IMR-90 (cell line): ENCODE results near the gene ST3GAL4. TPM values are rescaled to one million over a fixed set of nuclear protein-coding genes. Genes with fewer than 3 reads are reported as not detected.
"Not testable (repeated sequence)": the region's sequence is repeated elsewhere in the genome, so short reads cannot be mapped to it uniquely, and the experiment has no call there.

Experiments
- ATAC-seq: fragments of 200-7000 bp; cut with Tn5 transposase; 2 replicates; pipeline ENCODE4 v1.9.1; 2020; ENCODE audit warnings: low read depth, mild to moderate bottlenecking, moderate library complexity
- BruUV-seq: library from RNA; stranded (reverse); fragments of 400-500 nt; replicated peaks from 2 replicates; lab custom pipeline; 2021; lab: Mats Ljungman, UMichigan
- CTCF ChIA-PET: fragments of 300-600 bp; formaldehyde crosslinking; extraction: SDS; loops from one replicate; lab custom pipeline; 2021; ENCODE audit warnings: antibody characterized with exemption; lab: Yijun Ruan, JAX
- POLR2A ChIA-PET: fragments of 300-600 bp; sonication (Branson Sonifier 250); formaldehyde crosslinking; loops from one replicate; lab custom pipeline; 2022; ENCODE audit warnings: antibody characterized with exemption; ENCODE audit not compliant: unreplicated experiment; lab: Charles Lee
- DNase-seq: peaks from one replicate; pipeline ENCODE4 v3.0.0; 2013
- H2AFZ ChIP-seq: replicated peaks from 2 replicates; pipeline ENCODE3; 2013; ENCODE audit warnings: low read length, mild to moderate bottlenecking; ENCODE audit not compliant: poor library complexity
- H2AK5ac ChIP-seq: 2 replicates; pipeline ENCODE4 v1.6.1; 2013; ENCODE audit warnings: low read depth, low read length, inconsistent platforms
- H2AK9ac ChIP-seq: replicated peaks from 2 replicates; pipeline ENCODE3; 2013; ENCODE audit warnings: mild to moderate bottlenecking, low read depth, low read length, moderate library complexity; ENCODE audit not compliant: poor library complexity
- H2BK120ac ChIP-seq: 2 replicates; pipeline ENCODE4 v1.6.1; 2013; ENCODE audit warnings: low read depth, low read length, inconsistent platforms
- H2BK15ac ChIP-seq: 3 replicates; pipeline ENCODE4 v1.6.1; 2013; ENCODE audit warnings: low read depth, low read length, inconsistent platforms
- H2BK20ac ChIP-seq: 2 replicates; pipeline ENCODE4 v1.6.1; 2013; ENCODE audit warnings: low read depth, mild to moderate bottlenecking, inconsistent platforms, low read length, moderate library complexity
- H2BK5ac ChIP-seq: 2 replicates; pipeline ENCODE4 v1.6.1; 2013; ENCODE audit warnings: mild to moderate bottlenecking, low read depth, low read length, inconsistent platforms; ENCODE audit not compliant: poor library complexity, severe bottlenecking
- H3K14ac ChIP-seq: replicated peaks from 2 replicates; pipeline ENCODE4 v1.6.1; 2013; ENCODE audit warnings: low read depth, low read length, inconsistent platforms
- H3K18ac ChIP-seq: 2 replicates; pipeline ENCODE4 v1.6.1; 2013; ENCODE audit warnings: low read depth, low read length, control low read depth
- H3K23ac ChIP-seq: 2 replicates; pipeline ENCODE4 v1.6.1; 2013; ENCODE audit warnings: low read depth, low read length, inconsistent platforms
- H3K27ac ChIP-seq: 2 replicates; pipeline ENCODE4 v1.5.1; 2013; ENCODE audit warnings: mild to moderate bottlenecking, control low read depth, low read length; ENCODE audit not compliant: insufficient read depth
- H3K27me3 ChIP-seq: 2 replicates; pipeline ENCODE4 v1.6.1; 2013; ENCODE audit warnings: low read length; ENCODE audit not compliant: control insufficient read depth, insufficient read depth
- H3K36me3 ChIP-seq: 2 replicates; pipeline ENCODE4 v1.6.1; 2013; ENCODE audit warnings: low read length, mixed read lengths; ENCODE audit not compliant: control insufficient read depth, insufficient read depth
- H3K4ac ChIP-seq: 2 replicates; pipeline ENCODE4 v1.6.1; 2013; ENCODE audit warnings: low read depth, low read length, inconsistent platforms
- H3K4me1 ChIP-seq: 2 replicates; pipeline ENCODE4 v1.6.1; 2013; ENCODE audit warnings: low read length, mixed read lengths; ENCODE audit not compliant: control insufficient read depth, insufficient read depth
- H3K4me2 ChIP-seq: 2 replicates; pipeline ENCODE4 v1.6.1; 2013; ENCODE audit warnings: low read depth, mild to moderate bottlenecking, control low read depth, low read length, moderate library complexity
- H3K4me3 ChIP-seq: 2 replicates; pipeline ENCODE4 v1.5.1; 2013; ENCODE audit warnings: low read depth, mild to moderate bottlenecking, control low read depth, low read length, moderate library complexity; ENCODE audit not compliant: insufficient read depth
- H3K56ac ChIP-seq: 2 replicates; pipeline ENCODE4 v1.6.1; 2013; ENCODE audit warnings: low read length, inconsistent platforms; ENCODE audit not compliant: insufficient read depth; ENCODE audit errors: extremely low read depth
- H3K79me1 ChIP-seq, 2 experiments: 2 replicates each; pipeline ENCODE4 v1.6.1; 2013; ENCODE audit warnings: low read length in 2 of 2, inconsistent platforms in 1 of 2, low read depth in 1 of 2
- H3K9ac ChIP-seq: 2 replicates; pipeline ENCODE4 v1.6.1; 2013; ENCODE audit warnings: low read depth, low read length, control low read depth
- H3K9me1 ChIP-seq: 2 replicates; pipeline ENCODE4 v1.6.1; 2013; ENCODE audit warnings: low read length, inconsistent platforms; ENCODE audit not compliant: insufficient read depth
- H3K9me3 ChIP-seq: 2 replicates; pipeline ENCODE4 v1.6.1; 2013; ENCODE audit warnings: low read length; ENCODE audit not compliant: control insufficient read depth, insufficient read depth
- H4K20me1 ChIP-seq: 2 replicates; pipeline ENCODE4 v1.6.1; 2013; ENCODE audit warnings: low read length, inconsistent platforms; ENCODE audit not compliant: insufficient read depth
- H4K5ac ChIP-seq: 2 replicates; pipeline ENCODE4 v1.6.1; 2013; ENCODE audit warnings: mild to moderate bottlenecking, low read depth, low read length, control low read depth
- H4K8ac ChIP-seq, 2 experiments: 2 replicates each; pipeline ENCODE4 v1.6.1; 2013; ENCODE audit warnings: low read depth in 2 of 2, low read length in 2 of 2, control low read depth in 1 of 2, inconsistent platforms in 1 of 2
- H4K91ac ChIP-seq: 2 replicates; pipeline ENCODE4 v1.6.1; 2013; ENCODE audit warnings: low read depth, low read length, inconsistent platforms; ENCODE audit not compliant: insufficient read depth
- WGBS, 2 experiments: methylation state at CpG; one replicate each; pipeline versions ENCODE4 v1.1.5 to v1.1.7; 2013; ENCODE audit warnings: missing lambda C conversion rate in 2 of 2; ENCODE audit not compliant: insufficient read length in 1 of 2; ENCODE audit errors: extremely low coverage in 2 of 2; 5-methylcytosine and 5-hydroxymethylcytosine counted together
- dilution Hi-C: fragments of 300-500 bp; cut with HindIII; formaldehyde crosslinking; loops from one replicate; pipeline ENCODE4 v1.14.3; 2018; ENCODE audit warnings: low sequenced_read_pairs; ENCODE audit not compliant: unreplicated experiment
- in situ Hi-C: fragments of 300-500 bp; cut with MboI; formaldehyde crosslinking; loops from 3 replicates; pipeline ENCODE4 v1.14.3; 2019; ENCODE audit warnings: low sequenced_read_pairs, inconsistent platforms, mixed read lengths
- intact Hi-C: fragments of 100-400 bp; cut with micrococcal nuclease; formaldehyde crosslinking; loops from 2 replicates; pipeline ENCODE4 v1.10.0; 2022
- polyA plus RNA-seq, 3 experiments: library from polyadenylated mRNA; depleted of rRNA; stranded (reverse); fragments of >200 nt; gene quantifications; 2 replicates each; pipeline ENCODE4 v1.2.3, GENCODE V29; 2012; ENCODE audit warnings: low replicate concordance in 1 of 3
- total RNA-seq: library from RNA; depleted of rRNA; stranded (reverse); fragments of >200 nt; gene quantifications from 2 replicates; pipeline ENCODE4 v1.2.3, GENCODE V29; 2012

The ST3GAL4 gene
- total and polyA plus RNA-seq, 2 of the 4 experiments (the other 2 are of a cell fraction): 17.0 to 19.7 TPM

DNA sequence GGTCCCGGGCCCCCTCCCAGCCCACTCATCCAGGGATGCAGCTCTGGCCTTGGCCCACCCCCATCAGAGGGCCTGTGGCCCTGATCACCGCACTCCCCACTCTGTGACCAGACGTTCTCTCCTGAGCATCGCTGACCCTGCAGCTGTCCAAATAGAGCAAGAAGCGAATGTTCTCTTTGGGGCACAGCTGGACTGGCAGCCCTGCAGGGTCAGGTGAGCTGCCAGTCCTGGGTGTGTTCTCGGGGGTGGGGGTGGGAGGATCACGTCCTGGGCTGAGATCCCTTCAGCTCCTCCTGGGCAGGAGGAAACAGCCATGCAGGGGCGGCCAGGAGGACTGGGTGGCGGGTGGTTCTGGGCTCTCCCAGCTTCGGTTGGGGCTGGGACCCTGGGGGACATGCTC, 26.5 kb downstream of the ST3GAL4 start:
- H3K36me3 ChIP-seq, H2AFZ ChIP-seq, CTCF ChIA-PET, ATAC-seq, dilution Hi-C loops, H3K18ac ChIP-seq, H3K4me3 ChIP-seq, H2BK15ac ChIP-seq, H2AK9ac ChIP-seq, H2BK120ac ChIP-seq, H3K27ac ChIP-seq, H2AK5ac ChIP-seq, intact Hi-C loops, H3K4me1 ChIP-seq, H4K91ac ChIP-seq, H3K9me3 ChIP-seq, H3K9ac ChIP-seq, H3K4me2 ChIP-seq, H3K27me3 ChIP-seq, H2BK20ac ChIP-seq, DNase-seq, H4K20me1 ChIP-seq, H3K9me1 ChIP-seq, H2BK5ac ChIP-seq, H3K14ac ChIP-seq, BruUV-seq, in situ Hi-C loops, H4K8ac ChIP-seq, H3K4ac ChIP-seq, H3K23ac ChIP-seq, H4K5ac ChIP-seq, H3K56ac ChIP-seq, POLR2A ChIA-PET: not testable (repeated sequence)
- WGBS, 2 experiments: no CpG with 5 or more reads among the region's 10 CpGs
- H3K79me1 ChIP-seq: peaks cover 13 to 26% of the 10 kb centered on the region in 2 experiments

DNA sequence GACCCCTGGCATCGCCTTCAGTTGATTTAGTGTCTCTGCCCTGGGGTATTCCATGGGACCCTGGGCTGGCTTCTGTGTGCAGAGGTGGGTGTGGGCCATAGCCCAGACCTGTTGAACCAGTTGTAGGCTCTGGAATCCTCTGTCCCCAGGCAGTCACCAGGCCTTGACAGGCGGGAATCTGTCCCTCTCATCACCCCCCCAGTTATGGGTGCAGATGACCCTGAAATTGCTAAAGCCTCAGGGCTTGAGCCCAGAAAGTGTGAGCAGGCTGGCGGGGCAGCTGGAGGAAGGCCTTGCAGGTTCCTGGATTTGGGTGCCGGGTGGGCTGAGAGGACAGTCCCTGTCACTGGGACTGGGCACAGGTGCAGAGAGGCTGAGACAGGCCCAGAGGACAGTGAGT, 27.2 kb downstream of the ST3GAL4 start:
- H2BK5ac ChIP-seq, H3K4me2 ChIP-seq, H4K8ac ChIP-seq, H3K9me1 ChIP-seq, H3K23ac ChIP-seq, intact Hi-C loops, H3K27ac ChIP-seq, BruUV-seq, H2AK5ac ChIP-seq, dilution Hi-C loops, CTCF ChIA-PET, H2BK15ac ChIP-seq, H2AK9ac ChIP-seq, H4K91ac ChIP-seq, H3K56ac ChIP-seq, H4K5ac ChIP-seq, H3K4me1 ChIP-seq, H3K9ac ChIP-seq, H3K18ac ChIP-seq, H2BK20ac ChIP-seq, H3K4me3 ChIP-seq, DNase-seq, H3K9me3 ChIP-seq, H3K14ac ChIP-seq, H3K4ac ChIP-seq, H2BK120ac ChIP-seq, in situ Hi-C loops, POLR2A ChIA-PET, H2AFZ ChIP-seq, H3K36me3 ChIP-seq, H4K20me1 ChIP-seq, H3K27me3 ChIP-seq, ATAC-seq: not testable (repeated sequence)
- WGBS, 2 experiments: no CpG with 5 or more reads among the region's 4 CpGs
- H3K79me1 ChIP-seq: peaks cover 13 to 24% of the 10 kb centered on the region in 2 experiments
